HG02885 (cell line): ENCODE measurements around the gene CLPX.
"Not testable (repeated sequence)": the region's sequence is repeated elsewhere in the genome, so short reads cannot be mapped to it uniquely, and the experiment has no call there.

Source experiments
- ATAC-seq: cut with Tn5 transposase; IDR thresholded peaks from one replicate; pipeline ENCODE4 v1.9.1; 2021; ENCODE audit warnings: mild to moderate bottlenecking; ENCODE audit not compliant: unreplicated experiment, poor library complexity

CLPX gene

GRCh38 chr15:65184868-65185717, at the start of gene CLPX:
Gene CLPX (minus strand): TSS chr15:65185342. CDS start chr15:65185153, 189 bp downstream.
- ATAC-seq, result peak; percentile 77

- ATAC-seq, result no peak
These were observed 48.6 kb upstream of the CLPX start for GRCh38 chr15:65233696-65234095.

DNA sequence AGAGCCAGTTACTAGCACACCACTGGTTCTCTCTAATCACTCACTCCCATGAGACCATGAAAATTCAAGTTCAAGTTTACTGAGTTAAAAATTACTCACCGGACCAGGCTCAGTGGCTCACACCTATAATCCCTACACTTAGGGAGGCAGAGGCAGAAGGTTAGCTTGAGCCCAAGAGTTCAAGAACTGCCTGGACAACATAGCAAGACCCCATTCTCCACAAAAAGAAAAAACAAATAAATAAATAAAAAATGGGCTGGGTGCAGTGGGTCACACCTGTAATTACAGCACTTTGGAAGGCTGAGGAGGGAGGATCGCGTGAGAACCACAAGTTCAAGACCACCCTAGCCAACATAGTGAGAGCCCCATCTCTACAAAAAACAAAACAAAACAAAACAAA, 47.4 kb upstream of the CLPX start:
- ATAC-seq, result no peak

DNA sequence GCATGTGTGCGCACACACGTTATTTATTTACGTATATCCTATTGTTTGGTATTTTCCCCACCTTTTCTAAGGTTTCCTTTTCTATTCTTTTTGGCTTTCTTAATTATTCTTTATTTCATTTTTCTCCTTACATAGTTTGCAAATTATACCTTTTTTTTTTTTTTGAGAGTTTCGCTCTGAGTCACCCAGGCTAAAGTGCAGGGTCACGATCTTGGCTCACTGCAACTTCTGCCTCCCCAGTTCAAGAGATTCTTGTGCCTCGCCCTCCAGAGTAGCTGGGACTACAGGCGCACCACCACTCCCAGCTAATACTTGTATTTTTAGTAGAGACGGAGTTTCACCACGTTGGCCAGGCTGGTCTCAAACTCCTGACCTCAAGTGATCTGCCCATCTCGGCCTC, 46.2 kb upstream of the CLPX start:
- ATAC-seq, result no peak

GRCh38 chr15:65226901-65227300, 41.8 kb upstream of the CLPX start:
- ATAC-seq, result not testable (repeated sequence)

DNA sequence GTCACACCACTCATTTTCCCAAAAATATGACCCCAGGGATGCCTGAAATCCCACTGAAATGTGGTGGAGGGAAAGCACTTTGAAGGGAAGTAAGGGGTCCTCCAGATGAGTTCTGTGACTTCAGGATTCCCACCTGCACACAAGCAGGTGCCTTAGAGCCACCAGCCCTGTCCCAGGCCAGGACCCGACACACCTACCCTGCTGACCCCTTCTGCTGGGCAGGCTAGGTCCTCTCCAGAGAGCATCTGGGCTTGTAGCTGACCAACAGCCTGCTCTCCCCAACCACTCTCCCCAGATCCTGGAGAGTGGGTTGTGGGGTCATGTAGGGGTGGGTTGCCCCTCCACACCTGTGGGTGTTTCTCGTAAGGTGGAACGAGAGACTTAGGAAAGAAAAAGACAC, 41.1 kb upstream of the CLPX start:
- ATAC-seq, result no peak

GRCh38 chr15:65223996-65224395, 38.9 kb upstream of the CLPX start:
- no peak for ATAC-seq

- no peak for ATAC-seq
These were observed 37.7 kb upstream of the CLPX start for GRCh38 chr15:65222891-65223290.

DNA sequence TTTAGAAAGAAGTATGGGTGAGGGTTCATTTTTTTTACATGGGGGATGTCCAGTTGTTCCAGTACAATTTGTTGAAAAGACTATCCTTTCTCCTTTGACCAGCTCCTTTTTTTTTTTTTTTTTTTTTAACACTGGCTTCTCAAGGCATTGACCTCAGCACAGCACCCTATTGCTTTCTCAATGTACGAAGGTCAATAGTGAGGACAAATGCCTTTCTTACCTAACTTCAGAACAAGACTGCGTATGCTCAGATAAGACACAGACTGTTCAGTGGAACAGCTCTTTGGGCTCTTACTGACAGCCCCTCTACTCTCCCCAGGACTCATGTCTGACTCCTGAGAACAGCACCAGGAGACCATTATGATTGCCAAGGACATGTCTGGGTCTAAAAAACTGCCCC, 36.6 kb upstream of the CLPX start:
- ATAC-seq, result no peak

DNA sequence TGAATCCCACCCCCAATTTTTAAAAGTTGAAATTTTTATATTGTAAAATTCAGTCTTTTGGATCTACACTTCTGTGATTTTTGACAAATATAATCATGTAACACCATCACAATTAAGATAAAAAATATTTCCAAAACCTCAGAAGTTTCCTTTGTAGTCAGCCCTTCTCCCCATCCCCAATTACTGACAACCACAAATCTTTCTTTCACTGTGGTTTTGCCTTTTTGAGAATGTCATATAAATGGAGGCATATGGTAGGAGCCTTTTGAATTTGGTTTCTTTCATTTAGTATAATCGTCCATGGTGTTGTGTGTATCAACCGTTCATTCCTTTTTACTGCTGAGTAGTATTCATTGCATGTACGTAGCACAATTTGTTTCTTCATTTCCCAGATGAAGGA, 34.0 kb upstream of the CLPX start:
- no peak for ATAC-seq

DNA sequence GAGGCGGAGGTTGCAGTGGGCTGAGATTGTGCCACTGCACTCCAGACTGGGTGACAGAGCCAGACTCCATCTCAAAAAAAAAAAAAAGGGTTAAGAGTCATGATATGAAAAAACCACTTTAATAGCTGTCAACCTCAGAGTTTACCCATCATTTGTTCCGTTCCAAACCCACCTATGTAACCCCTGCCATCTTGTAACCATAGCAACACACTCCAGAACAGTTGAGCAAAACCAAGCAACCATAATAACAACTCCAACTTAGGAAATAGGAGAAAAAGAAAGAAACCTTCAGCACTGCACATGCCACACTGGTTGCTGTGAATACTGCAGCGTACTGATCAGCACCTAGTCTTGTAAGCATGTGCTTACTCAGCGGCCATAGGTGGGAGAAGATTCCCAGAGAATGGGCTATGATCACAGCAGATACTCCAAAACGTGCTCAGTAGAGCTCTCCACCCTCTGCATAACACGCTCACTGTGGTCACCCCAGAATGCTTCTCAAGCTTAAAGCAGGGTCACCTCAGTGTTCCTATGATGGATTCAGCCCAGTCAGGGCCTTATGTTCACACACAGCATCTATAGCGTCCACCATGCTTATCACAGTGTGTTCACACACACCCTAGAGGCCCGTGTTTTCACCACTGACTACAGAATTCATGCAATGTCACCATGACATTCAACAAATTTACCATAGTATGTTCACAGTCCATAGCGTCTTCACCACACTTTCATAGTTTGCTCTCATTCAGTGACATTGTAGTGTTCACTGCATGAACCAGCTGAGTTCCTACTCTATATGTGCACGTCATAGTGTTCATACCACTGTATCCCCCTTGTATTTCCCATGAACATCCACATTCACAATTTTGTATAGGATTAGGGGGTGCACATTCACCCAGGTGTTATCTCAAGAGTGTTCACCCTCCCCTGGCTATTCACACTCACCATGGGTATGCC, 32.7 kb upstream of the CLPX start:
- no peak for ATAC-seq

DNA sequence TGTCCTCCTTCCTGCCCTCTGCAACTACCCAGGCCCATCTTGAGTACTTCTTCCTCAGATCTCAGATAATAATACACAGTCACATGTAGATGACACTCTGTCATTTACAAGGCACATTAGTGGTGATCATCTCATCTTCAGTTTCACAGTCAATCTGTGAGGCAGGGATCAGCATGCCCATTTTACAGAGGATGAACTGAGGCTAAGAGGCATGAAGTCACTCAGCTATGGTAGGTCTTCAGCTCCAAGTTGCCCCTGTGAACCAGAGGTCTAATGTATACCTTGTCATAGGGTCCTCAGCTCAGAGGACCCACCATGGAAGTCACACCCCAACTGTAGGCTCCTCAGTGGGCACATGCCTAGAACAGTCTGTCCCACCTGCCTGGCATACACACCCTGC, 30.4 kb upstream of the CLPX start:
- ATAC-seq, result no peak

- no peak for ATAC-seq
These were observed 28.9 kb upstream of the CLPX start for GRCh38 chr15:65214010-65214409.

- no peak for ATAC-seq
These were observed 28.1 kb upstream of the CLPX start for GRCh38 chr15:65213241-65213640.

- no peak for ATAC-seq
These were observed 27.0 kb upstream of the CLPX start for GRCh38 chr15:65212097-65212496.

DNA sequence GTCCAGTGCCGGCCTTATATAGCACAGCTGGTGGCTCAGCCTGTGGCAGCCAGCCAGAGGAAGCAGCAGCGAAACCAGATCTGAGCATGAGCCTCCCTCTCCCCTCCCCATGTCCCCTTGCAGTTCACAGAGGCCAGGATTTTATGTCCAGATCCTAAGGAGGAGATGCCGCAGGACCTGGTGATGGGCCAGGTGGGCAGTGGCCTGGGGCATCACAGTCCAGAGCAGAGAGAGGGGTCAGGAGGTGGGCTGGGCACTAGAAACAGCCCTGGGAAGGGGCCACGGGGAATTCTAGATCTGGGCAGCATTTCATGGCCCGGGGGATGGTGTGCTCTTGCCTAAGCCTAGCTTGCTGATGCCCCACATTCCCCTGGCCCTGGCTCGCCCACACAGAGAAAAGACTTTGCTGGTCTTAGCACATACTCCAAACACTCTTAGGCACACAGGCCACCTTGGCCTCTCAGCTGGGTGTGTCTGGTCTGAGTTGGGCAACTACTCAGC, 26.4 kb upstream of the CLPX start:
- ATAC-seq, result no peak

- ATAC-seq, result no peak
These were observed 25.8 kb upstream of the CLPX start, which contains the start of gene CILP for GRCh38 chr15:65210770-65211481. Gene CILP (minus strand): TSS chr15:65211473. CDS start chr15:65209755, 1,718 bp downstream.

GRCh38 chr15:65209701-65210643, 24.8 kb upstream of the CLPX start:
- ATAC-seq, result no peak

- ATAC-seq, result no peak
These were observed 23.5 kb upstream of the CLPX start for GRCh38 chr15:65208647-65209046.
